Endothelial cell (in vitro differentiated cells): ENCODE data around the gene RASA3. TPM values are rescaled to one million over a fixed set of nuclear protein-coding genes. Genes with fewer than 3 reads are reported as not detected.

Source experiments
- DNase-seq: peaks from one replicate; pipeline ENCODE4 v3.0.0; 2021; ENCODE audit warnings: low spot score
- H3K27ac Mint-ChIP-seq: one replicate; pipeline ENCODE4 v1.8.0; 2021; ENCODE audit warnings: mixed read lengths, inconsistent platforms; ENCODE audit not compliant: unreplicated experiment
- H3K27me3 Mint-ChIP-seq: one replicate; pipeline ENCODE4 v1.8.0; 2021; ENCODE audit warnings: mild to moderate bottlenecking, moderate library complexity, mixed read lengths, inconsistent platforms; ENCODE audit not compliant: unreplicated experiment
- H3K36me3 Mint-ChIP-seq: one replicate; pipeline ENCODE4 v1.8.0; 2021; ENCODE audit warnings: mild to moderate bottlenecking, low read depth, mixed read lengths, inconsistent platforms; ENCODE audit not compliant: unreplicated experiment
- H3K4me1 Mint-ChIP-seq: one replicate; pipeline ENCODE4 v1.8.0; 2021; ENCODE audit warnings: mild to moderate bottlenecking, mixed read lengths, inconsistent platforms; ENCODE audit not compliant: unreplicated experiment
- H3K4me3 Mint-ChIP-seq: one replicate; pipeline ENCODE4 v1.8.0; 2021; ENCODE audit warnings: mild to moderate bottlenecking, mixed read lengths, inconsistent platforms; ENCODE audit not compliant: unreplicated experiment
- H3K9me3 Mint-ChIP-seq: one replicate; pipeline ENCODE4 v1.8.0; 2021; ENCODE audit warnings: mixed read lengths, inconsistent platforms; ENCODE audit not compliant: unreplicated experiment
- total RNA-seq: library from RNA; stranded (reverse); fragmentation: NEBNext Ultra II Directional; extraction: Animal tissue kit (Norgen Biotek cat#: 25700); gene quantifications from one replicate; pipeline ENCODE4 v1.2.1, GENCODE V29; 2021; ENCODE audit not compliant: unreplicated experiment
- TF ChIP-seq, protein P1 (sequence below): fragments of 200-600 bp; sonication (generic); IDR thresholded peaks from one replicate; pipeline ENCODE4 v1.5.0; 2021; ENCODE audit warnings: antibody characterized with exemption; ENCODE audit not compliant: unreplicated experiment

RASA3 gene
- total RNA-seq, 1 donor from 2014 or later, result 34.0 TPM

DNA sequence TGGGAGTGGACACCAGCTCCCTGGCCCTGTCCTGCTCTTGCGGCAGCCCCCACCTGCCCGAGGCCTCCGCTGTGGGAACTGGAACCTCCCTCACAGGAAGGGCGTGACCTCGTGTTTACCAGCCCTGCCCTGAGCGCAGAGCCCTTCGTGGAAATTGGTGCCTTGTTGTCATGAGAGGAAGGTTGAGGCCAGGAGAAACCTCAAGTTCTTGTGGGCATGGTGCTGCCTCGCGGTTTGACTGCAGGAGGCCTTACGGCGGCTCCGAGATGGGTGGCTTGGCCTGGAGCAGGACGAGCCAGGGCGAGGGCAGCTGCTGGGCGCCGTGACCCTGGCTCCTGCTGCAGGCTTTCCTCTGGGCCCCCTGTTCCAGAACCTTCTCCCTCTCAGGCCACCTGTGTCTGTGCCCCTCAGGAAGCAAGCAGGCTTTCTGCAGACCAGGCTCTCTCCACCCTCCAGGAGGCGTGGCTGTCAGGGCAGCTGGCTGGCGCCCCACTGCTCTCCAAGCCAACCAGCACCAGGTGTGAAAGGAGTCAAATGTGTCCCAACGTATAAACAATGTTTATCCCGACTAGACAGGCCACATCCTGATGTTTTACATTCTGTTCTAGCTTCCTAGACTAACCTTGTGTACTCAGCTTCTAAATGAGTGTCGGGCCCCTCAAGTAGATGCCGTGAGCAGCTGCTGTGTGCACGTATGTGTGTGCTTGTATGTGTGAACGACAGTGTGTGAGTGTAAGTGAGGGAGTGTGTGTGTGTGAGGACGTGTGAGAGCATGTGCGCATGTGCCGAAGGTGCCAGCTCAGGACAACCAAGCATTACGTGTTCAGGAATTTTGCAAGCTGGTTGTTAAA is 10.4 kb upstream of the RASA3 start:
- Mint-ChIP-seq H3K27me3 (no peaks in the 10 kb centered on the region), H3K4me1 (peaks cover 10% of the 10 kb centered on the region), H3K4me3 (no peak overlapping the region), H3K27ac (no peak overlapping the region), H3K36me3 (peaks cover under 1% of the 10 kb centered on the region), H3K9me3 (no peaks in the 10 kb centered on the region)
- no peak for DNase-seq
- TF ChIP-seq, protein P1, sequence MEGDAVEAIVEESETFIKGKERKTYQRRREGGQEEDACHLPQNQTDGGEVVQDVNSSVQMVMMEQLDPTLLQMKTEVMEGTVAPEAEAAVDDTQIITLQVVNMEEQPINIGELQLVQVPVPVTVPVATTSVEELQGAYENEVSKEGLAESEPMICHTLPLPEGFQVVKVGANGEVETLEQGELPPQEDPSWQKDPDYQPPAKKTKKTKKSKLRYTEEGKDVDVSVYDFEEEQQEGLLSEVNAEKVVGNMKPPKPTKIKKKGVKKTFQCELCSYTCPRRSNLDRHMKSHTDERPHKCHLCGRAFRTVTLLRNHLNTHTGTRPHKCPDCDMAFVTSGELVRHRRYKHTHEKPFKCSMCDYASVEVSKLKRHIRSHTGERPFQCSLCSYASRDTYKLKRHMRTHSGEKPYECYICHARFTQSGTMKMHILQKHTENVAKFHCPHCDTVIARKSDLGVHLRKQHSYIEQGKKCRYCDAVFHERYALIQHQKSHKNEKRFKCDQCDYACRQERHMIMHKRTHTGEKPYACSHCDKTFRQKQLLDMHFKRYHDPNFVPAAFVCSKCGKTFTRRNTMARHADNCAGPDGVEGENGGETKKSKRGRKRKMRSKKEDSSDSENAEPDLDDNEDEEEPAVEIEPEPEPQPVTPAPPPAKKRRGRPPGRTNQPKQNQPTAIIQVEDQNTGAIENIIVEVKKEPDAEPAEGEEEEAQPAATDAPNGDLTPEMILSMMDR, result no peak

DNA sequence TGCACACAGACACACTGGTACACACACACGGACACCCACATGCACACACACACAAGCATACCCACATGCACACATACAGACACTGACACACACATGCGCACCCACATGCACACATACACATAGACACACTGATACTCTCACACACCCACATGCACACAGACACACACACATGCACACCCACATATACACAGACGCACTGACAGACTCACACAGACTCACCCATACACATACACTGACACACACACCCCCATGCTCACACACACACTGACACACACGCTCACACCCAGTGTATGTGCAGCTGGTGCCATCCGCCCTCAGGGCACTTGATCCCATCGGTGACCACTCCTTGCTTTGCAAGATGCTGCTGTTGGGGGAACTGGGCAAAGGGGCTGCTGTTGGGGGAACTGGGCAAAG is 9.7 kb upstream of the RASA3 start:
- no peak for DNase-seq
- peaks cover 10% of the 10 kb centered on the region for H3K4me1 Mint-ChIP-seq
- no peak overlapping the region for H3K27ac Mint-ChIP-seq
- H3K9me3 Mint-ChIP-seq, result no peaks in the 10 kb centered on the region
- H3K4me3 Mint-ChIP-seq, result no peak overlapping the region
- H3K36me3 Mint-ChIP-seq, result peaks cover 7% of the 10 kb centered on the region
- TF ChIP-seq, protein P1, result no peak
- H3K27me3 Mint-ChIP-seq, result no peaks in the 10 kb centered on the region

DNA sequence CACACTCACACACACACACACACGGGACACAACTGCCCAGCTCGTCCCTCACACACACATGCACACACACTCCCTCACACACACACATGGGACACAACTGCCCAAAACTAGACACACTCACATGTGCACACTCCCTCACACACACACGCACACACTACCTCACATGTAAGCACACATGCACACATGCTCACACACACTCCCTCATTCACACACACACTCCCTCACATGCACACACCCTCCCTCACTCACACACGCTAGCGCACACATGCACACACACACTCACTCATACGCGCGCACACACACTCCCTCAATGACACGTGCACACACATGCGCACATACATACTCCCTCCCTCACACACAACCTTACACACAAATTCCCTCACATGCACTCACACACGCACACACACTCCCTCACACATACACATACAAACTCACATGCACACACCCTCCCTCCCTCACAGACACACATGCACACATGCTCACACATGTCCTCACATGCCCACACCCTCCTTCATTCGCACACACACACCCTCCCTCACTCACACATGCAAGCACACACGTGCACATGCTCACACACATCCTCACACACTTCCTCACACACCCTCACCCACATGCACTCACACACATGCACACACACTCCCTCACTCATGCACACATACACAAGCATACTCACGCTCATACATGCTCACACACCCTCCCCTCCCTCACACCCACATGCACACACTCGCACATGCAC is 9.0 kb upstream of the RASA3 start:
- Mint-ChIP-seq H3K4me3 (no peak overlapping the region), H3K27ac (no peak overlapping the region), H3K27me3 (no peaks in the 10 kb centered on the region), H3K36me3 (peaks cover 7% of the 10 kb centered on the region), H3K4me1 (peaks cover 8% of the 10 kb centered on the region), H3K9me3 (no peaks in the 10 kb centered on the region)
- no peak for DNase-seq
- TF ChIP-seq, protein P1, result no peak

DNA sequence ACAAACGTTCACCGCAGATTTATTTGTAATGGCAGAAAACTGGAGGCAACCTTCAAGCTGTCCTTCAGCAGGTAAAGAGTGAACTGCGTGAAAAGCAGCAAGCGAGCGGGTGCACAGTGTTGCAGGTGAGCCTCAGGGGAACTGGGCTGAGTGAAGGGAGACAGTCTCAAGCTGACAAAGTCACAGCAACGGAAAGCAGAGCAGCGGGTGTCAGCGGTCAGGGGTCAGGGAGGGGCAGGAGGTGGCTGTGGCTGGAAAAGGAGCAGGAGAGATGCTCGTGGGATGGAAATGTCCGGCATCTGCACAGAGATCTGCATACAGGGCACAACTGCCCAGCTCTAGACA is 8.5 kb upstream of the RASA3 start:
- no peaks in the 10 kb centered on the region for H3K27me3 Mint-ChIP-seq
- no peak overlapping the region for H3K27ac Mint-ChIP-seq
- no peak for DNase-seq
- no peak overlapping the region for H3K4me3 Mint-ChIP-seq
- peaks cover 8% of the 10 kb centered on the region for H3K4me1 Mint-ChIP-seq
- TF ChIP-seq, protein P1, result no peak
- no peaks in the 10 kb centered on the region for H3K9me3 Mint-ChIP-seq
- H3K36me3 Mint-ChIP-seq, result peaks cover 7% of the 10 kb centered on the region
